HPDE6-E6E7 (cell line): ENCODE data around the gene ANTXRL.
"Not testable (repeated sequence)": the region's sequence is repeated elsewhere in the genome, so short reads cannot be mapped to it uniquely, and the experiment has no call there.

ENCODE experiments used
- DNase-seq: peaks from one replicate; pipeline ENCODE4 v3.0.0; 2011; ENCODE audit warnings: missing footprints; ENCODE audit errors: extremely low spot score

ANTXRL gene

GRCh38 chr10:46254467-46254866 lies 32.3 kb upstream of the ANTXRL start:
- DNase-seq = no peak

- not testable (repeated sequence) for DNase-seq
These were observed 31.6 kb upstream of the ANTXRL start for GRCh38 chr10:46255210-46255609.

- peak; percentile 92 for DNase-seq
These were observed 30.7 kb upstream of the ANTXRL start for GRCh38 chr10:46255801-46256747.

GRCh38 chr10:46257099-46257498 lies 29.7 kb upstream of the ANTXRL start:
- DNase-seq = no peak

GRCh38 chr10:46262906-46263560 lies 23.8 kb upstream of the ANTXRL start:
- DNase-seq = not testable (repeated sequence)

- no peak for DNase-seq
These were observed 22.9 kb upstream of the ANTXRL start for GRCh38 chr10:46263831-46264268.

- no peak for DNase-seq
These were observed 22.5 kb upstream of the ANTXRL start for GRCh38 chr10:46264336-46264735.

- no peak for DNase-seq
These were observed 21.9 kb upstream of the ANTXRL start for GRCh38 chr10:46264737-46265368.

- not testable (repeated sequence) for DNase-seq
These were observed 21.1 kb upstream of the ANTXRL start for GRCh38 chr10:46265566-46266305.

GRCh38 chr10:46266306-46266985 lies 20.4 kb upstream of the ANTXRL start:
- no peak for DNase-seq

GRCh38 chr10:46267132-46267985 lies 19.4 kb upstream of the ANTXRL start:
- no peak for DNase-seq

GRCh38 chr10:46268076-46268881 lies 18.5 kb upstream of the ANTXRL start:
- DNase-seq = no peak

GRCh38 chr10:46269554-46270053 lies 17.2 kb upstream of the ANTXRL start:
- DNase-seq = not testable (repeated sequence)

GRCh38 chr10:46270086-46270811 lies 16.5 kb upstream of the ANTXRL start:
- DNase-seq = no peak

GRCh38 chr10:46270963-46271530 lies 15.8 kb upstream of the ANTXRL start:
- not testable (repeated sequence) for DNase-seq

- not testable (repeated sequence) for DNase-seq
These were observed 14.8 kb upstream of the ANTXRL start for GRCh38 chr10:46271795-46272499.

- no peak for DNase-seq
These were observed 13.9 kb upstream of the ANTXRL start for GRCh38 chr10:46272863-46273415.
